ENCODE measurements around the gene ST8SIA5.
A peak's percentile ranks its signal among the peaks of the same experiment; 100 is the strongest.

DNA sequence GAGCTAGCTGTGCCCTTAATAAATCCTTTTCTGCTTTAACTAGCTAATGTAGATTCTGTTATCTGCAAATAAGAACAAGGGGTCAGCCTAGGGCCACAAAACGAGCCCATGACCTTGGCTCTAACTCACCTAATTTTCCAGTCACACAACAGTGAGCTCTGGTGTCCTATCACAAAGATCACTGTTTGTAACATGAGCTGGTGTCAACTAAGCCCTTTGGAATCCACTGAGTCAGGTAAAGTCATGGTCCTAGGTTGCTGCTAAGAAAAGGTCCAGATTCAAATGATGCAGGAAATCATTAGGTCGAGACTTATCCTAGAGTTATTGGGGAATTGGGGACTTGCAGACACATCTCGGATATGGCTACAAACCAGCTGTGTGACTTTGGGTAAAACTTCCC lies 49.9 kb downstream of the ST8SIA5 start:
- TF ChIP-seq FOSL2 (CRISPR knock-in tag; IDR thresholded peaks at IDR 0.05) (0 out of 2 replicates have a peak, but pooled peaks have one; percentile 13), ZNF292 (CRISPR knock-in tag; IDR thresholded peaks at IDR 0.05; ENCODE audit: borderline replicate concordance, low read depth) (no peak), GABPA (IDR thresholded peaks at IDR 0.05; ENCODE audit: low read depth, low read length) (no peak), GABPA (CRISPR knock-in tag; IDR thresholded peaks at IDR 0.05; ENCODE audit: low read depth) (no peak), ARID2 (CRISPR knock-in tag; IDR thresholded peaks at IDR 0.05; ENCODE audit: borderline replicate concordance) (no peak), POLR2A (IDR thresholded peaks at IDR 0.05; ENCODE audit: insufficient read depth in 1 of 2, low read depth in 2 of 2, low read length in 2 of 2) (no peak)
- TF ChIP-seq, protein P1, sequence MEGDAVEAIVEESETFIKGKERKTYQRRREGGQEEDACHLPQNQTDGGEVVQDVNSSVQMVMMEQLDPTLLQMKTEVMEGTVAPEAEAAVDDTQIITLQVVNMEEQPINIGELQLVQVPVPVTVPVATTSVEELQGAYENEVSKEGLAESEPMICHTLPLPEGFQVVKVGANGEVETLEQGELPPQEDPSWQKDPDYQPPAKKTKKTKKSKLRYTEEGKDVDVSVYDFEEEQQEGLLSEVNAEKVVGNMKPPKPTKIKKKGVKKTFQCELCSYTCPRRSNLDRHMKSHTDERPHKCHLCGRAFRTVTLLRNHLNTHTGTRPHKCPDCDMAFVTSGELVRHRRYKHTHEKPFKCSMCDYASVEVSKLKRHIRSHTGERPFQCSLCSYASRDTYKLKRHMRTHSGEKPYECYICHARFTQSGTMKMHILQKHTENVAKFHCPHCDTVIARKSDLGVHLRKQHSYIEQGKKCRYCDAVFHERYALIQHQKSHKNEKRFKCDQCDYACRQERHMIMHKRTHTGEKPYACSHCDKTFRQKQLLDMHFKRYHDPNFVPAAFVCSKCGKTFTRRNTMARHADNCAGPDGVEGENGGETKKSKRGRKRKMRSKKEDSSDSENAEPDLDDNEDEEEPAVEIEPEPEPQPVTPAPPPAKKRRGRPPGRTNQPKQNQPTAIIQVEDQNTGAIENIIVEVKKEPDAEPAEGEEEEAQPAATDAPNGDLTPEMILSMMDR (CRISPR knock-in tag; IDR thresholded peaks at IDR 0.05), result no peak
- TF ChIP-seq, protein P2, sequence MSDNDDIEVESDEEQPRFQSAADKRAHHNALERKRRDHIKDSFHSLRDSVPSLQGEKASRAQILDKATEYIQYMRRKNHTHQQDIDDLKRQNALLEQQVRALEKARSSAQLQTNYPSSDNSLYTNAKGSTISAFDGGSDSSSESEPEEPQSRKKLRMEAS (IDR thresholded peaks at IDR 0.05), result no peak
